ENCODE data around the gene RNF144A.

Gene RNF144A

GRCh38 chr2:6951046-6951445 is 33.8 kb downstream of the RNF144A start:
- no peak for DNase-seq

- DNase-seq = no peak
Measured at GRCh38 chr2:6952101-6952500, 34.9 kb downstream of the RNF144A start.

GRCh38 chr2:6954586-6954985 is 37.4 kb downstream of the RNF144A start:
- no peak for DNase-seq

- no peak for DNase-seq
Measured at GRCh38 chr2:6955511-6956136, 38.4 kb downstream of the RNF144A start.

- no peak for DNase-seq
Measured at GRCh38 chr2:6956566-6956965, 39.4 kb downstream of the RNF144A start.

GRCh38 chr2:6957031-6957714 is 40.0 kb downstream of the RNF144A start:
- no peak for DNase-seq

- no peak for DNase-seq
Measured at GRCh38 chr2:6957910-6958615, 40.9 kb downstream of the RNF144A start.

- DNase-seq = no peak
Measured at GRCh38 chr2:6958616-6959235, 41.5 kb downstream of the RNF144A start.

- no peak for DNase-seq
Measured at GRCh38 chr2:6959751-6960150, 42.5 kb downstream of the RNF144A start.

- no peak for DNase-seq
Measured at GRCh38 chr2:6960659-6961058, 43.4 kb downstream of the RNF144A start.

GRCh38 chr2:6963727-6964126 is 46.5 kb downstream of the RNF144A start:
- no peak for DNase-seq

- DNase-seq = no peak
Measured at GRCh38 chr2:6965071-6965795, 48.0 kb downstream of the RNF144A start.

- DNase-seq = no peak
Measured at GRCh38 chr2:6966446-6966940, 49.3 kb downstream of the RNF144A start.

GRCh38 chr2:6967301-6967700 is 50.1 kb downstream of the RNF144A start:
- no peak for DNase-seq

- no peak for DNase-seq
Measured at GRCh38 chr2:6968319-6969100, 51.3 kb downstream of the RNF144A start.

- no peak for DNase-seq
Measured at GRCh38 chr2:6970551-6970950, 53.3 kb downstream of the RNF144A start.

GRCh38 chr2:6970976-6971480 is 53.8 kb downstream of the RNF144A start:
- no peak for DNase-seq

- DNase-seq = no peak
Measured at GRCh38 chr2:6971502-6971901, 54.3 kb downstream of the RNF144A start.

- no peak for DNase-seq
Measured at GRCh38 chr2:6972067-6972710, 55.0 kb downstream of the RNF144A start.

- no peak for DNase-seq
Measured at GRCh38 chr2:6973895-6974545, 56.8 kb downstream of the RNF144A start.

GRCh38 chr2:6975988-6976387 is 58.8 kb downstream of the RNF144A start:
- no peak for DNase-seq
